Astrocyte (in vitro differentiated cells and primary cell): Measurements from ENCODE around the gene ANKAR. TPM values are rescaled to one million over a fixed set of nuclear protein-coding genes. Genes with fewer than 3 reads are reported as not detected.
"Not testable (repeated sequence)": the region's sequence is repeated elsewhere in the genome, so short reads cannot be mapped to it uniquely, and the experiment has no call there.

Experiments
- DNase-seq: peaks from one replicate; pipeline ENCODE4 v3.0.0-alpha.2; 2010; ENCODE audit warnings: low read depth
- FAIRE-seq: peaks from 2 replicates; lab custom pipeline; 2011; peaks lifted over from hg19 to GRCh38; lab: Jason Lieb, UNC
- H2AFZ ChIP-seq: 2 replicates; pipeline ENCODE4 v1.6.0; 2012; ENCODE audit warnings: low read depth, low read length, inconsistent platforms
- H3K27ac ChIP-seq: 2 replicates; pipeline ENCODE4 v1.5.1; 2011; ENCODE audit warnings: low read depth, low read length, inconsistent platforms
- H3K27me3 ChIP-seq: 2 replicates; pipeline ENCODE4 v1.6.0; 2011; ENCODE audit warnings: low read length, inconsistent platforms; ENCODE audit not compliant: insufficient read depth
- H3K36me3 ChIP-seq: 2 replicates; pipeline ENCODE4 v1.5.1; 2011; ENCODE audit warnings: low read length, inconsistent platforms; ENCODE audit not compliant: insufficient read depth
- H3K4me1 ChIP-seq: 2 replicates; pipeline ENCODE4 v1.5.1; 2011; ENCODE audit warnings: low read length, inconsistent platforms; ENCODE audit not compliant: insufficient read depth
- H3K4me2 ChIP-seq: 2 replicates; pipeline ENCODE4 v1.6.0; 2012; ENCODE audit warnings: low read length, inconsistent platforms
- H3K4me3 ChIP-seq: 2 replicates; pipeline ENCODE4 v1.5.1; 2011; ENCODE audit warnings: low read depth, mild to moderate bottlenecking, low read length, inconsistent platforms; ENCODE audit not compliant: insufficient read depth
- H3K79me2 ChIP-seq: 2 replicates; pipeline ENCODE4 v1.6.0; 2012; ENCODE audit warnings: mild to moderate bottlenecking, low read length, inconsistent platforms; ENCODE audit not compliant: insufficient read depth
- H3K9ac ChIP-seq: 2 replicates; pipeline ENCODE4 v1.6.0; 2012; ENCODE audit warnings: mild to moderate bottlenecking, low read length, inconsistent platforms
- H3K9me3 ChIP-seq: 2 replicates; pipeline ENCODE4 v1.5.1; 2012; ENCODE audit warnings: low read depth, mild to moderate bottlenecking, low read length, inconsistent platforms; ENCODE audit not compliant: insufficient read depth
- H4K20me1 ChIP-seq: 2 replicates; pipeline ENCODE4 v1.6.0; 2012; ENCODE audit warnings: low read length, inconsistent platforms; ENCODE audit not compliant: insufficient read depth
- H3K27ac Mint-ChIP-seq: one replicate; pipeline ENCODE4 v1.8.0; 2021; ENCODE audit warnings: mild to moderate bottlenecking, mixed read lengths; ENCODE audit not compliant: unreplicated experiment
- H3K27me3 Mint-ChIP-seq: one replicate; pipeline ENCODE4 v1.8.0; 2021; ENCODE audit warnings: low read depth, mixed read lengths; ENCODE audit not compliant: unreplicated experiment
- H3K36me3 Mint-ChIP-seq: one replicate; pipeline ENCODE4 v1.8.0; 2021; ENCODE audit warnings: low read depth, mixed read lengths; ENCODE audit not compliant: unreplicated experiment
- H3K4me1 Mint-ChIP-seq: one replicate; pipeline ENCODE4 v1.8.0; 2021; ENCODE audit warnings: low read depth, mixed read lengths; ENCODE audit not compliant: unreplicated experiment
- H3K4me3 Mint-ChIP-seq: one replicate; pipeline ENCODE4 v1.8.0; 2021; ENCODE audit warnings: mild to moderate bottlenecking, moderate library complexity, mixed read lengths; ENCODE audit not compliant: unreplicated experiment
- H3K9me3 Mint-ChIP-seq: one replicate; pipeline ENCODE4 v1.8.0; 2021; ENCODE audit warnings: mild to moderate bottlenecking, mixed read lengths; ENCODE audit not compliant: unreplicated experiment
- EZH2 ChIP-seq: IDR thresholded peaks from 2 replicates; pipeline ENCODE4 v1.6.1; 2012; ENCODE audit warnings: mild to moderate bottlenecking, low read length, inconsistent platforms; ENCODE audit not compliant: insufficient read depth
- total RNA-seq: library from RNA; stranded (reverse); gene quantifications from 2 replicates; pipeline ENCODE4 v1.2.1, GENCODE V29; 2021
- TF ChIP-seq, protein P1 (sequence below): IDR thresholded peaks from 2 replicates; pipeline ENCODE4 v1.5.1; 2011; ENCODE audit warnings: low read depth, mild to moderate bottlenecking, inconsistent platforms, low read length, moderate library complexity; ENCODE audit not compliant: insufficient read depth

Gene ANKAR
- total RNA-seq, 1 donor from 2014 or later, result 3.6 TPM

DNA sequence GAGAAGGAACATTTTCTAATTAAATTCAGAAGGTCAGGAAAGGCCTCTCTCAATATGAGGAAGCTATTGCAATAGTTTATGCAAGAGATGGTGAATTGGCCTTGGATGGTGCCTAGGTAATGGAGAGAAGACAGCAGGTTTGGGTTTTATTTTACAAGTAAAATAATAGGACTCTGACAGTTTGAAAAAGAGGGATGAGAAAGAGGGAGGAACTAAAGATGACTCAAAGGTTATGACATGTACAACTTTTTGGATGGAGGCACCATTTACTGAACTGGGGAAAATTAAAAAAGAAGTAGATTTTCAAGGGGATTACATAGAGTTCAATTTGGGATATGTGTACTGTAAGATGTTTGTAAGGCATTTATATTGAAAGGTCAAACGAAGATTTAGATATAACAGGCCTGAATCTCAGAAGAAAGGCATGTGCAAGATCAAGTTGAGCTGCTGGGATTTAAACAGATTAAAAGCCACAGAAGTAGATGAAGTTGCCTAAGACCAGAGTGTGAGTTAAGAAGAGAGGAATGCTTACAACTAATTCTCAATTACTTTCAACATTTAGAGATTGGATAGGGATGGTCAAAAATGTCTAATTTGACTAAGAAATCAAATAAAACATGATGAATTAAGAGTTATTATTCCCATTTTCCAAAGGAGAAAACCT lies 25.5 kb upstream of the ANKAR start:
- no peak overlapping the region for H3K27ac Mint-ChIP-seq

DNA sequence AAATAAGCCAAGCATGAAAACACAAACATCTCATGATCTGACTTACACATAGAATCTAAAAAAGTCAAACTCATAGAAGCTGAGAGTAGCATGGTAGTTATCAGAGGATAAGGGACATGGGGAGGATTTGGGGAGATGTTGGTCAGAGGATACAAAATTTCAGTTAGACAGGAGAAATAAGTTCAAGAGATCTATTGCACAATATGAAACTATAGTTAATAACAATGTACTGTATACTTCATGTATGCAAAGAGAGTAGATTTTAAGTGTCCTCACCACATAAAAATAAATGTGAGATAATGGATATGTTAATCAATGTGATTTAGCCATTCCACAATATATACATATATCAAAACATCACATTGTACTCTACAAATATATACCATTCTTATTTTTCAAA lies 23.2 kb upstream of the ANKAR start:
- H3K27me3 Mint-ChIP-seq, result no peaks in the 10 kb centered on the region
- Histone ChIP-seq H3K9ac (no peak overlapping the region), H3K79me2 (no peaks in the 10 kb centered on the region), H4K20me1 (no peaks in the 10 kb centered on the region), H3K27me3 (no peaks in the 10 kb centered on the region), H2AFZ (no peak overlapping the region), H3K9me3 (no peaks in the 10 kb centered on the region), H3K4me1 (no peaks in the 10 kb centered on the region), H3K36me3 (no peaks in the 10 kb centered on the region), H3K27ac (no peak overlapping the region), H3K4me2 (no peak overlapping the region), H3K4me3 (no peak overlapping the region)
- no peak for DNase-seq
- H3K9me3 Mint-ChIP-seq, result peaks cover 16% of the 10 kb centered on the region
- H3K4me3 Mint-ChIP-seq, result no peak overlapping the region
- H3K4me1 Mint-ChIP-seq, result peaks cover 6% of the 10 kb centered on the region
- FAIRE-seq, result no peak
- no peaks in the 10 kb centered on the region for H3K36me3 Mint-ChIP-seq
- TF ChIP-seq, protein P1, sequence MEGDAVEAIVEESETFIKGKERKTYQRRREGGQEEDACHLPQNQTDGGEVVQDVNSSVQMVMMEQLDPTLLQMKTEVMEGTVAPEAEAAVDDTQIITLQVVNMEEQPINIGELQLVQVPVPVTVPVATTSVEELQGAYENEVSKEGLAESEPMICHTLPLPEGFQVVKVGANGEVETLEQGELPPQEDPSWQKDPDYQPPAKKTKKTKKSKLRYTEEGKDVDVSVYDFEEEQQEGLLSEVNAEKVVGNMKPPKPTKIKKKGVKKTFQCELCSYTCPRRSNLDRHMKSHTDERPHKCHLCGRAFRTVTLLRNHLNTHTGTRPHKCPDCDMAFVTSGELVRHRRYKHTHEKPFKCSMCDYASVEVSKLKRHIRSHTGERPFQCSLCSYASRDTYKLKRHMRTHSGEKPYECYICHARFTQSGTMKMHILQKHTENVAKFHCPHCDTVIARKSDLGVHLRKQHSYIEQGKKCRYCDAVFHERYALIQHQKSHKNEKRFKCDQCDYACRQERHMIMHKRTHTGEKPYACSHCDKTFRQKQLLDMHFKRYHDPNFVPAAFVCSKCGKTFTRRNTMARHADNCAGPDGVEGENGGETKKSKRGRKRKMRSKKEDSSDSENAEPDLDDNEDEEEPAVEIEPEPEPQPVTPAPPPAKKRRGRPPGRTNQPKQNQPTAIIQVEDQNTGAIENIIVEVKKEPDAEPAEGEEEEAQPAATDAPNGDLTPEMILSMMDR, result no peak
- no peak for TF ChIP-seq EZH2
- H3K27ac Mint-ChIP-seq, result no peak overlapping the region

More for the DNA sequence above, 25.5 kb upstream of the ANKAR start:
- H3K4me1 ChIP-seq, result no peaks in the 10 kb centered on the region
- no peak overlapping the region for H3K27ac ChIP-seq
- Mint-ChIP-seq H3K9me3 (peaks cover 15% of the 10 kb centered on the region), H3K27me3 (no peaks in the 10 kb centered on the region), H3K4me1 (peaks cover 6% of the 10 kb centered on the region), H3K4me3 (no peak overlapping the region), H3K36me3 (no peaks in the 10 kb centered on the region)
- H3K27me3 ChIP-seq, result no peaks in the 10 kb centered on the region
- no peaks in the 10 kb centered on the region for H4K20me1 ChIP-seq
- TF ChIP-seq, protein P1, result no peak
- no peak for TF ChIP-seq EZH2
- H3K9me3 ChIP-seq, result no peaks in the 10 kb centered on the region
- no peak overlapping the region for H3K4me2 ChIP-seq
- no peaks in the 10 kb centered on the region for H3K36me3 ChIP-seq
- peak; percentile 52 for DNase-seq
- H3K4me3 ChIP-seq, result no peak overlapping the region
- FAIRE-seq, result no peak
- no peaks in the 10 kb centered on the region for H3K79me2 ChIP-seq
- no peak overlapping the region for H2AFZ ChIP-seq
- H3K9ac ChIP-seq, result no peak overlapping the region

DNA sequence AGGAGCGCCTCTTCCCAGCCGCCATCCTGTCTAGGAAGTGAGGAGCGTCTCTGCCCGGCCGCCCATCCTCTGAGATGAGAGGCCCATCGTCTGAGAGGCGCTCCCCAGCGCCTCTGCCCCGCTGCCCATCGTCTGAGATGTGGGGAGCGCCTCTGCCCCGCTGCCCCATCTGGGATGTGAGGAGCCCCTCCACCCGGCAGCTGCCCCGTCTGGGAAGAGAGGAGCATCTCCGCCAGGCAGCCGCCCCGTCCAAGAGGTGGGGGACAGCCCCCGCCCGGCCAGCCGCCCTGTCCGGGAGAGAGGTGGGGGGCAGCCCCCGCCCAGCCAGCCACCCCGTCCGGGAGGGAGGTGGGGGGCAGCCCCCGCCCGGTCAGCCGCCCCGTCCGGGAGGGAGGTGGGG lies 21.0 kb upstream of the ANKAR start:
- not testable (repeated sequence) for H3K9ac ChIP-seq, H3K27me3 ChIP-seq, DNase-seq, H3K4me3 Mint-ChIP-seq, H3K36me3 ChIP-seq, H3K27ac ChIP-seq, FAIRE-seq, H3K4me3 ChIP-seq, H3K9me3 ChIP-seq, H3K27ac Mint-ChIP-seq, H3K4me2 ChIP-seq, H3K79me2 ChIP-seq, H3K36me3 Mint-ChIP-seq, H3K4me1 ChIP-seq, H4K20me1 ChIP-seq, H3K27me3 Mint-ChIP-seq, H2AFZ ChIP-seq
- peaks cover 10% of the 10 kb centered on the region for H3K4me1 Mint-ChIP-seq
- H3K9me3 Mint-ChIP-seq, result peaks cover 16% of the 10 kb centered on the region
